ENCODE results near the gene USE1. TPM values are rescaled to one million over a fixed set of nuclear protein-coding genes. Genes with fewer than 3 reads are reported as not detected.

Gene USE1
- total and polyA plus RNA-seq, 2 experiments from 2014 or later, result 15.5 to 19.4 TPM

- H3F3A ChIP-seq (replicated peaks; ENCODE audit: low read depth), result 0 out of 2 replicates have a peak, but pooled peaks cover 2% of the 10 kb centered on the region
- H3K9me2 ChIP-seq (ENCODE audit: insufficient read depth), result no peaks in the 10 kb centered on the region
- Mint-ChIP-seq H3K4me3 (peak overlapping the region; percentile 51), H3K4me1 (peaks cover 25% of the 10 kb centered on the region), H3K36me3 (ENCODE audit: low read depth) (peaks cover 23% of the 10 kb centered on the region), H3K27me3 (ENCODE audit: insufficient read depth, low read depth, poor library complexity) (peaks cover 29% of the 10 kb centered on the region), H3K9me3 (peaks cover 22% of the 10 kb centered on the region; the same call in 2 of the 3 replicates), H3K27ac (peak overlapping the region; percentile 96)
- peaks cover 3% of the 10 kb centered on the region; the same call in 1 of the 2 replicates for H3K36me3 ChIP-seq (ENCODE audit: insufficient read depth)
- no peak for ATAC-seq
- 0 out of 2 replicates have a peak, but pooled peaks cover 5% of the 10 kb centered on the region for H3K4me1 ChIP-seq (ENCODE audit: insufficient read depth)
- H3K79me2 ChIP-seq (replicated peaks; ENCODE audit: insufficient read depth), result peaks cover 12% of the 10 kb centered on the region; the same call in 1 of the 2 replicates
- TF ChIP-seq POLR2AphosphoS5 (IDR thresholded peaks at IDR 0.05; ENCODE audit: low read depth) (no peak), ZNF114 (CRISPR knock-in tag; IDR thresholded peaks at IDR 0.05) (no peak), CREB1 (CRISPR knock-in tag; IDR thresholded peaks at IDR 0.05; ENCODE audit: low read depth) (no peak), EZH2phosphoT487 (IDR thresholded peaks at IDR 0.05; ENCODE audit: unreplicated experiment) (no peak), JUNB (IDR thresholded peaks at IDR 0.05; ENCODE audit: unreplicated experiment) (no peak), ZNF331 (CRISPR knock-in tag; IDR thresholded peaks at IDR 0.05; ENCODE audit: low read depth) (no peak), ZNF462 (CRISPR knock-in tag; IDR thresholded peaks at IDR 0.05) (no peak), CTCF (conservative IDR thresholded peaks at IDR 0.05; ENCODE audit: low read depth in 2 of 2) (no peak), EZH2 (IDR thresholded peaks at IDR 0.05; ENCODE audit: low read depth, unreplicated experiment) (no peak), STAT1 (IDR thresholded peaks at IDR 0.05; ENCODE audit: unreplicated experiment) (no peak), NANOG (IDR thresholded peaks at IDR 0.05; ENCODE audit: borderline replicate concordance) (no peak), REST (IDR thresholded peaks at IDR 0.05; ENCODE audit: unreplicated experiment) (no peak), ETS1 (IDR thresholded peaks at IDR 0.05) (no peak)
- H3K27me3 ChIP-seq (ENCODE audit: insufficient read depth), result no peaks in the 10 kb centered on the region
- H3K27ac ChIP-seq (ENCODE audit: low read depth), result peak overlapping the region; percentile 40; the same call in 1 of the 2 replicates
- DNase-seq (ENCODE audit: low spot score), result no peak
- no peak overlapping the region for H3K4me3 ChIP-seq
- no peak overlapping the region for H2AFZ ChIP-seq
- H4K20me1 ChIP-seq (replicated peaks; ENCODE audit: insufficient read depth), result no peaks in the 10 kb centered on the region
- peak overlapping the region; percentile 68; the same call in 1 of the 2 replicates for H3K4me2 ChIP-seq
Observed at GRCh38 chr19:17263712-17264640, 48.8 kb downstream of the USE1 start.

All from GM23338 (cell line).